DMS153 (cell line): Measurements from ENCODE around the gene TRIM50.
"Not testable (repeated sequence)": the region's sequence is repeated elsewhere in the genome, so short reads cannot be mapped to it uniquely, and the experiment has no call there.

Source experiments
- DNase-seq: peaks from one replicate; lab custom pipeline; 2025; lab: John Stamatoyannopoulos, UW

The TRIM50 gene

DNA sequence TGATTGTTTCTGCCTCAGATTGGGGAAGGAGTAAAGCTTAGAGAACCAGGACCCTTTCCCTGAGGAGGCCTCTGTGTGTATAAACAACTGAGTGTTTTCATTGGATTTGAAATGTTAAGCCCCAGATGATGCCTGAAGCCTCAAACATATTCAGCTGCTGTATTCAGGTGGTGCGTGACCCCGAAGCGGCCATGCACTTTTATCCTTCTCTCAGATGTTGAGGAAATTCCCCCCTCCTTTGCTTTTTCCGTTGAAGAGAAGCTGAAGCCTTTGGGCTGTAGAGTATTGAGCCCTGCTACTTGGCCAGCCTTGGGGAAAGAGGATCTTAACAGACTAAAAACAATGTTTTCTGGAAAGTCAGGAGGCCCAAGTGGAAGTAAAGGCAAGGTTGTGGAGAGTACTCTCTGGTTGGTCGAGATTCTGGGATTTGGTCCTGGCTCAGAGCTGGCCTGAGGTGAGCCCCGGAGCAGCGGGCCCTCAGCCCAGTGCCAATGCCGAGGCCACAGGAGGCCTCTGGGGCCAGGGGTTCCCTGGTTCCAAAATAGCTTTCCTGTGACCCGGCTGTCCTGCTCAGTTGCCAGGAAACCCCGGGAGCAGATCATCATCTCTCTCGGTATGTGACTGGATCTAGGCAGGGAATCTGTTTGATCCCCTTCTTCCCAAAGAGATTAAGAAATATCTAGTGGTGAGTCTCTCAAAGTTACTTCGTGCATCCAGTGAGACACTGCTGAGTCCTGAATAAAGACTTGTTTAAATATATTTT, 22.6 kb upstream of the TRIM50 start:
- DNase-seq, result no peak

DNA sequence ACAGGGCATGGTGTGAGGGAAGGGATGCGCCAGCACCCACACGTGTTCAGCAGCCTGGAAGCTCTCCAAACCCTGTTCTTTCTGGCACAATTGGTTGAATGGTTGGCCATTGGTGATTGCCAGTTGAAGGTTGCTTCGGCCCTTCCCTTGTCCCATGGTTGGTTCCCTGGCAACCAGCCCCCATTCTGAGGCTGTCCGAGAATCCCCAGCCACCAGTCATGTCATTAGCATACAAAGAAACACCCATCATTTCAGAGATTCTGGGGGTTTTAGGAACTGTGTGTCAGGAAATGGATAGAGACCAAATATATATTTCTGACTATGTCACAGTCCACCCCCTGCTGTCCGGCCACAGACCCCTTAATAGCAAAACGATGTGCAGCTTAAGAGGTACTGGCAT, 21.9 kb upstream of the TRIM50 start:
- no peak for DNase-seq

DNA sequence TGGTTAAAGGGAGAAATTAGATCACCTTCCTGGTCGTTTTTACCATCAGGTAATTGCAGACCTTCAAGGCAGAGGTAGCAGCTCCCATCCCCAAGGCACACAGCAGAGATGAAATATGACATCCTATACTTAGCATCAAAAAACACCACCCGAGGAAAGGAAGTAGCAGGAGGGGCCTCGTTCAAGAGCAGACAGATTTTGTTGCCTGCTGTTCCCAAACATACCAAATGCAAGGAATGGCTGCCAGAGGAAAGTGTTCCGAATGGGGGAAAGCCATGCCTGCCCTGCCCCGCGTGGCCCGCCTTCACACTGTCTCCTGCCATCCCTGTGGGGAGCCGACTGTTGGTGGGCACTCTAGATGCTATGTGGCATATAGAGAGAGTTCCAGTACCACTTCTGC, 18.1 kb upstream of the TRIM50 start:
- no peak for DNase-seq

DNA sequence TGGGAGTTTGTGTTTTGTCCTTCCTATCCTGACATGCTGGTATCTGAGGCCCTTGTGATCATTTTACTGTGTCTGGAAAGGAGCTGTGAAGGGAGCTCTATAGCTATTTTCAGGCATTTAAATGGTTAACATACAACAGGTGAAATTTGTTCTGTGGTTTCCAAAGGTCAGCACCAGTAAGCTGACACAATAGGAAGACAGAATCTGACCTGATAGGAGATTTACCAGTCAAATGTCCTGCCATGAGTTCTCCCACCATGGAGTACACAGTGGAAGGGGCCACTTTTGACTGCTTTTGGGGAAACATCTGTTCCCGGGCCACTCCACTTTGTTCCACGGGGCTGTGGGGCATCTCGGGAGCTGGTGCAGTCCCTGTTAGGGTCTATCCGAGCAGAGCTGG, 17.7 kb upstream of the TRIM50 start:
- DNase-seq, result no peak

DNA sequence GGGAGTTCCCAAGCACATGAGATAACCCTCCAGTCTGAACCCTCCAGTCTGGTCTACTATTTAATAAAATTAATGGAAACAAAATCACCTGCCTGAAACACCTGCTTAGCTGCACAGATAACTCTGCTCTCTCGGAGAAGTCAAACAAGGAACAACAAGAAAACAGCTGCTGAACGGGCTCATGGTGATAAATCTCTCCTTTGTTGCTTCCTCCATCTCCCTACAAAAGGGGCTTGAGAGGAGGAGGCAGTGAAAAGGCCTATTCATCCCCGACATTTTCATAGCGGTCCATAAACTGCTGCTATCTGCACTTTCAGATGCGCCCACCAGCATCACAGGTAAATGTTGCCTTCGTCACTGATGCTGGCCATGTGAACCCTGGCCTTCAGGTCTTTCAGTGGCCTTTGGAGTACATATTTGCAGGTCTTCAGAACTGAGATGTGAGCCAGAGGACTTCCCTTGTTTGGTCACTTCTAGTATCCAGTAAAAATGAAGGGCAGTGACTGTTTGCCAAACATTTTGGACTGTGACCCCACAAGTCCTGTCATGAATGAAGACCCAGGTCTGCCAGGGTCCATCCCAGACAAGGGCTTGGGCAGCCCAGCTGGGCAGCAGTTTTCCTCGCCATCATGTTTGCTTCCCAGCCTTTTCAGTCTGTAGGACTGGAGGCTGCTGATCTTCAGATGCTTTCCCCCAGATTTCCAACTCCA, 15.9 kb upstream of the TRIM50 start:
- peak; percentile 65 for DNase-seq

- peak; percentile 31 for DNase-seq
Observed at GRCh38 chr7:73342645-73343044, 14.8 kb upstream of the TRIM50 start.

GRCh38 chr7:73341877-73342276, 14.0 kb upstream of the TRIM50 start:
- DNase-seq, result no peak

DNA sequence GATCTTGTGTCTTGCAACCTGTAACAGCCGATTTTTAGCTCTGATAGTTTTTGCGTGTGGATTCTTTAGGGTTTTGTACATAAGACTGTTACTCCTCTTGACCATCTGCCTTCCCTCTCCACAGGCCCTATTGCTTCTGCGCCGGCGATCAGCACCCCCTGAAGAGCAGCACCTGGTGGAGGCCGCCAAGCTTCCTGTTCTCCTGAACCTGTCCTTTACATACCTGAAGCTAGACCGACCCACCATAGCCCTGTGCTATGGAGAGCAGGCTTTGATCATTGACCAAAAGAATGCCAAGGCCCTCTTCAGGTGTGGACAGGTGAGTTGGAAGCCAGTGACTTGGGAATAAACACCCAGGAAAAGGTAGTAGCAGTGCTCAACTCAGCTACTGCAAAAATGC, 12.6 kb upstream of the TRIM50 start:
- no peak for DNase-seq

DNA sequence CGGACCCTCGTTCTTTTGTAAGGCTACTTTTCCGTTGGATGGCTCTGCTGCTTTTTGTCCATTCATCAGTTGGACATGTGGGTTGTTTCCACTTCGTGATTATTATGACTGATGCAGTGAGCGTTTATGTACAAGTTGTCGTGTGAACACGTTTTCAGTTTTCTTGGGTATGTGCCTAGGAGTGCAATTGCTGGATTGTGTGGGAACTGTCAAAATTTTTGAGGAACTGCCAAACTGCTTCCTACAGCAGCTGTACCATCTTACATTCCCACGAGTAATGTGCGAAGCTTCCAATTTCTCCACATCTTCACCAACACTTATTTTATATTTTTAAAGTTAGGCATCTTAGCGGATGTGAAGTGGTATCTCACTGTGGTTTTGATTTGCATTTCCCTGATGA, 10.4 kb upstream of the TRIM50 start:
- DNase-seq, result no peak

GRCh38 chr7:73332447-73332846, 4.6 kb upstream of the TRIM50 start:
- no peak for DNase-seq

DNA sequence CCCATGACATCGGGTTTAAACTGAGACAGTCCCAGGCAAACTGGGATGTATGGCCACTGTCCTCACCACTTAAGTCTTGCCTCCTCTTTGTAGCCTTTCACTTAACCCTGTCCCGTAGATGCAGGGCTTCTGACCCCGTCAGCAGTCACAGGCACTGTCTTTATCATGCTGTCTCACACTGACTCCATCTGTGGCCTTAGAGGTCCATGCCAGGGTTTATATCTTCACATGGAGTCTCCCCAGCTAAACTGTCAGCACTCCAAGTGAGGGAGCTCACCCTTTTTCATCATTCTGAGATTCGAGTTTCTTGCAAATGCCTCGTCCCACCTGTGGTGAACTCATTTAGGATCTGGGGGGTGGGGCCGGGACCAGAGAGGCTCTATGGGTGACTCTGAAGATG, 2.9 kb upstream of the TRIM50 start:
- no peak for DNase-seq

- DNase-seq, result no peak
Observed at GRCh38 chr7:73329861-73330581, 2.1 kb upstream of the TRIM50 start.

DNA sequence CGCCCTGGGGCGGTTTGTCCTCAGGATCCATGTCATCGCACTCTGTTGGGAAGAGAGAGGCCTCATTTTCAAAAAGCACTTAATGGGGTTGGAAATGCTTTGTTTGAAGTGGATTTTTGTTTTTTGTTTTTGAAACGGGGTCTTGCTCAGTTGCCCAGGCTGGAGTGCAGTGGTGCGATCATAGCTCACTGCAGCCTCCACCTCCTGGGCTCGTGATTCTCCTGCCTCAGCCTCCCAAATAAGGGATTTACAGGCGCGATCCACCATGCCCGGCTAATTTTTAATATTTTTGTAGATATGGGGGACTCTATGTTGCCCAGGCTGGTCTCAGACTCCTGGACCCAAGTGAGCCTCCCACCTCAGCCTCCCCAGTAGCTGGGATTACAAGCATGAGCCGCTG, 814 bp upstream of the TRIM50 start:
- no peak for DNase-seq

DNA sequence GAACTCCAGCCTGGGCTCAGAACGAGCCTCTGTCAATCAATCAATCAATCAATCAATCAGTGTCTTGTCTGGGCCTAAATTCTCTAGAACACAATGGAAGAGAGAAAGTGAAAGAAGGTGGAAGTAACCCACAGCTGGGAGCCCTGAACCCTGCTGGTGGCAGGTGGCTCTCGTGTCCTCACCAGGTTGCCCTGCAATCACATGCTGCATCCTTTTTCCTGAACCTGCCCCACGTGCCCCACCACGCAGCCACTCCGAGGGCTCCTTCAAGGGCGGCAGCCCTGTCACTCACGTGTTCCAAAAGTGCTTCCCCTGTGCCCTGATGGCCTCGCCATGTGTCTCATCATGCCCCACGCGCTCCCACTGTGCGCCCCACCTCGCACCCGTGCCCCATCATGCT, 433 bp downstream of the TRIM50 start:
- not testable (repeated sequence) for DNase-seq

GRCh38 chr7:73325424-73325823, 2.5 kb downstream of the TRIM50 start:
- not testable (repeated sequence) for DNase-seq

GRCh38 chr7:73324081-73324845, 3.6 kb downstream of the TRIM50 start:
- peak; percentile 69 for DNase-seq

GRCh38 chr7:73323434-73324080, 4.3 kb downstream of the TRIM50 start:
- not testable (repeated sequence) for DNase-seq

DNA sequence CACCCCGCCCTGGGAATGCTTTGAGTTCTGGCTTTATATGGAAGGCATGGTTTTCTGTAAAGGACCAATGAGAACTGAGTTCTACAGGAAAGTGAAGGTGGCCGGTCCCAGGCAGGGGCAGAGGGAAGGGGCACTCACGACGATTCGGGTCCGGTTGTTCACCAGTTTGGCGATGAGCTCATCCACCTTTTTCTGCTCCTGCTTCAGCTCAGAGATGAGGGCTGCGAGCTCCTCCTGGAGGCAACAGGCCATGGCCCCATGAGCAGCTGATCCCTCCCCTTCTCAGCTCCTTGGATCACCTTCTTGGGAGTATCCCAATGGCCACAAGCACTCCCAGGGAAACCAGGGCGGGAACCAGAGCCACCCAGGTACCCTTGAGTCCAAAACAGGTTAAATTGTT, 7.9 kb downstream of the TRIM50 start:
- DNase-seq, result not testable (repeated sequence)

- DNase-seq, result not testable (repeated sequence)
Observed at GRCh38 chr7:73319541-73319940, 8.3 kb downstream of the TRIM50 start.

DNA sequence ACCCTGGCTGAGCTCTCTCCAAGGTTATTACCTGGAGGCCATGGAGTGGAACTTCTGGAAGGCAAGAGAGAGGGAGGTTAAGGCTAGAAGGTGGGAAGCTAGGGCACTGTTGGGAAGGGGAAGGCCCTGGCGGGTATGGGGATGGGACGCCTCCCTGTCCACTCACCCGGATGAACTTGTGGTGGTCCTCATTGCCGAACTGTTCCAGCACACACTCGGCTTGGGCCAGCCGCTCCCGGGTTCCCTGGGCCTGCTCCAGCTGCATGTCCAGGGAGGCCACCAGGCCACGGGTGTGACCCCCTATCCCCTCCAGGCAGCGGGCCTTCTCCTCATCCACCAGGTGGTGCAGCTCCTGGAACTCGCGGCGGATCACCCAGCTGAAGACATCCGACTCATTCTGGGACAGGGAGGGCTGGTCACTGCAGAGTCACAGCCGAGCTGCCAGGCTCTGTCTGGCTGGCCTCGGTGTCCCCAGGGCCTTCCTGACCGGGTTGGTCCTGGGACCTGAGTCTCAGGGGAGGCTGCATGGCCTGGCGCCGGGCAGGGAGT, 9.2 kb downstream of the TRIM50 start:
- DNase-seq, result not testable (repeated sequence)

DNA sequence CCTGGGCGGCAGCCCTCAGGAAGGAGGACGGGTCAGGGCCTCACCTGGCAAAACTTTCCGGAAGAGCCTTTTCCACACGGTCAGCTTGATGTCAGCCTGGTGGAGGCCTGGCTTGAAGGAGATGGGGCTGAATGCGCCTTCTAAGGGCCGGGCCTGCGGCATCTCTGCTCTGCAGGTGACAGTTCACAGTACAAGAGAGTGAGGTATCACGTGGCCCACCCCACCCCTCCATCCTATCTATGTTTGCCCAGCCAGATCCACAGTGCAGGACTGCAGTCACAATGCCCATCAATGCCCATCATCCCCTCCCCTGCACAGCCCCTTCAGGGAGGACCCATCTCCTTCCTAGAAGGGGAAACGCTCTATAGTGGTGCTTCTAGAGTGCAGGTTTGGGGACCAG, 11.4 kb downstream of the TRIM50 start:
- DNase-seq, result no peak
